K562 (cell line): ENCODE measurements around the gene OAT. TPM values are rescaled to one million over a fixed set of nuclear protein-coding genes. Genes with fewer than 3 reads are reported as not detected.

Source experiments
- ATAC-seq: fragments of 200-7000 bp; cut with Tn5 transposase; 3 replicates; pipeline ENCODE4 v1.9.1; 2020; ENCODE audit warnings: moderate library complexity
- BruUV-seq: library from RNA; stranded (reverse); fragments of 400-500 nt; replicated peaks from 2 replicates; lab custom pipeline; 2021; lab: Mats Ljungman, UMichigan
- CTCF ChIA-PET: fragments of 300-600 bp; formaldehyde crosslinking; extraction: SDS; loops from one replicate; lab custom pipeline; 2021; ENCODE audit warnings: low intra/inter-chr PET ratio; lab: Yijun Ruan, JAX
- POLR2A ChIA-PET: fragments of 300-600, 350-650 bp; sonication (Branson Sonifier 250); formaldehyde crosslinking; extraction: SDS; loops from one replicate; lab custom pipeline; 2021; ENCODE audit warnings: antibody characterized with exemption, inconsistent platforms; lab: Yijun Ruan, JAX
- DNase-seq, 4 experiments: peaks; one replicate each; pipeline versions ENCODE4 v3.0.0 to v3.0.0-alpha.2; 2011 to 2018; ENCODE audit warnings: low spot score in 3 of 4, mixed read lengths in 3 of 4; ENCODE audit errors: extremely low read depth in 1 of 4
- FAIRE-seq: peaks from 2 replicates; lab custom pipeline; 2011; peaks lifted over from hg19 to GRCh38; lab: Jason Lieb, UNC
- H2AFZ ChIP-seq: 2 replicates; pipeline ENCODE4 v1.6.0; 2011; ENCODE audit warnings: low read depth, low read length, control low read depth, inconsistent platforms
- H3K27ac ChIP-seq: fragments of 200-600 bp; 3 replicates; pipeline ENCODE4 v1.8.0; 2011; ENCODE audit warnings: low read depth, mild to moderate bottlenecking, control low read depth, inconsistent platforms, low read length, moderate library complexity, mixed read lengths; ENCODE audit errors: extremely low read depth
- H3K27me3 ChIP-seq, 2 experiments: fragments of 300-600 bp in 1 of 2; 2 replicates in 1 of 2; 3 replicates in 1 of 2; pipeline versions ENCODE4 v1.6.0 to v1.8.0; 2011; ENCODE audit warnings: inconsistent platforms in 2 of 2, low read length in 2 of 2, mild to moderate bottlenecking in 1 of 2, mixed read lengths in 1 of 2, moderate library complexity in 1 of 2; ENCODE audit not compliant: control insufficient read depth in 2 of 2, insufficient read depth in 2 of 2
- H3K36me3 ChIP-seq: fragments of 300-600 bp; 3 replicates; pipeline ENCODE4 v1.8.0; 2011; ENCODE audit warnings: mild to moderate bottlenecking, low read length, inconsistent platforms; ENCODE audit not compliant: control insufficient read depth, insufficient read depth
- H3K4me1 ChIP-seq, 2 experiments: fragments of 200-600 bp in 1 of 2; replicated peaks in 1 of 2; 2 replicates in 1 of 2; 3 replicates in 1 of 2; pipeline versions ENCODE4 v1.5.1 to v1.8.0; 2011; ENCODE audit warnings: inconsistent platforms in 2 of 2, low read length in 2 of 2, mild to moderate bottlenecking in 1 of 2, mixed read lengths in 1 of 2, moderate library complexity in 1 of 2; ENCODE audit not compliant: control insufficient read depth in 2 of 2, insufficient read depth in 2 of 2
- H3K4me2 ChIP-seq: 2 replicates; pipeline ENCODE4 v1.6.1; 2011; ENCODE audit warnings: low read length, control low read depth, inconsistent platforms, mixed read lengths; ENCODE audit not compliant: insufficient read depth
- H3K4me3 ChIP-seq: fragments of 200-600 bp; sonication (generic), shearing (Covaris generic); 2 replicates; pipeline ENCODE4 v1.5.1; 2016; ENCODE audit warnings: control low read depth, inconsistent platforms
- H3K79me2 ChIP-seq: fragments of 200-600 bp; 3 replicates; pipeline ENCODE4 v1.8.0; 2011; ENCODE audit warnings: low read length, inconsistent platforms; ENCODE audit not compliant: control insufficient read depth, insufficient read depth
- H3K9ac ChIP-seq, 2 experiments: 2 replicates each; pipeline versions ENCODE4 v1.6.0 to v1.6.1; 2011; ENCODE audit warnings: low read depth in 2 of 2, low read length in 2 of 2, control low read depth in 1 of 2, inconsistent platforms in 1 of 2, mild to moderate bottlenecking in 1 of 2, mixed read lengths in 1 of 2; ENCODE audit not compliant: insufficient read depth in 1 of 2
- H3K9me1 ChIP-seq: one replicate; pipeline ENCODE4 v1.6.0; 2011; ENCODE audit warnings: inconsistent platforms, mild to moderate bottlenecking, low read length, moderate library complexity; ENCODE audit not compliant: control insufficient read depth, insufficient read depth
- H3K9me3 ChIP-seq: replicated peaks from 2 replicates; pipeline ENCODE4 v1.5.1; 2011; ENCODE audit warnings: low read depth, low read length, inconsistent platforms; ENCODE audit not compliant: control insufficient read depth, insufficient read depth
- H4K20me1 ChIP-seq: replicated peaks from 2 replicates; pipeline ENCODE4 v1.6.1; 2011; ENCODE audit warnings: low read length, inconsistent platforms, mixed read lengths; ENCODE audit not compliant: control insufficient read depth, insufficient read depth
- CEBPG ChIP-seq, 3 experiments: fragments of 200-800 bp in 1 of 3; sonication (Bioruptor generic) in 1 of 3; sonication (generic) in 1 of 3; formaldehyde crosslinking in 1 of 3; IDR thresholded peaks in 2 of 3; conservative IDR thresholded peaks in 1 of 3; 2 replicates each; pipeline versions ENCODE4 v1.6.1 to v1.8.0; 2016 to 2022; ENCODE audit warnings: missing compliant biosample characterization in 2 of 3, missing genetic modification characterization in 2 of 3, mild to moderate bottlenecking in 1 of 3, missing genetic modification reagents in 1 of 3
- CXXC5 ChIP-seq: fragments of 250-450 bp; sonication (Bioruptor Pico); IDR thresholded peaks from 2 replicates; pipeline ENCODE4 v1.8.0; 2022; ENCODE audit warnings: inconsistent platforms, mild to moderate bottlenecking, moderate library complexity
- MEIS2 ChIP-seq: fragments of 450-650 bp; IDR thresholded peaks from 2 replicates; pipeline ENCODE4 v1.6.1; 2014; ENCODE audit warnings: mild to moderate bottlenecking; ENCODE audit not compliant: partially characterized antibody
- MTF1 ChIP-seq: fragments of 250-450 bp; sonication (Bioruptor Pico); IDR thresholded peaks from 2 replicates; pipeline ENCODE4 v1.9.0; 2021; ENCODE audit warnings: moderate library complexity, mild to moderate bottlenecking, inconsistent platforms, borderline replicate concordance
- SOX6 ChIP-seq: fragments of 450-650 bp; IDR thresholded peaks from 2 replicates; pipeline ENCODE4 v1.6.1; 2014; ENCODE audit warnings: mild to moderate bottlenecking
- ZNF175 ChIP-seq: fragments of 200-800 bp; sonication (Bioruptor generic); IDR thresholded peaks from 2 replicates; pipeline ENCODE4 v1.6.1; 2016; ENCODE audit warnings: low read depth, mild to moderate bottlenecking, missing genetic modification characterization, missing compliant biosample characterization
- ZNF347 ChIP-seq: fragments of 450-650 bp; formaldehyde crosslinking; IDR thresholded peaks from 2 replicates; pipeline ENCODE4 v1.4.0; 2020; ENCODE audit warnings: low read depth, mild to moderate bottlenecking, moderate library complexity
- ZNF655 ChIP-seq: fragments of 250-450 bp; sonication (Bioruptor Pico); IDR thresholded peaks from 2 replicates; pipeline ENCODE4 v1.5.0; 2021
- ZNF77 ChIP-seq: fragments of 250-450 bp; sonication (Bioruptor Pico); IDR thresholded peaks from 2 replicates; pipeline ENCODE4 v1.5.0; 2020
- WGBS: fragments of 100-300 bp; shearing (Covaris generic); methylation state at CpG from one replicate; pipeline ENCODE4 v1.1.6; 2016; ENCODE audit warnings: low coverage, mixed read lengths; ENCODE audit not compliant: insufficient coverage; ENCODE audit errors: missing lambda C conversion rate; 5-methylcytosine and 5-hydroxymethylcytosine counted together
- in situ Hi-C: fragments of 300-500 bp; cut with MboI; formaldehyde crosslinking; loops from 4 replicates; pipeline ENCODE4 v1.15.0; 2018; ENCODE audit warnings: inconsistent platforms, mixed read lengths
- intact Hi-C: fragments of 100-400 bp; cut with micrococcal nuclease; formaldehyde crosslinking; loops from 2 replicates; pipeline ENCODE4 v1.14.2; 2022
- polyA plus RNA-seq, 8 experiments: library from polyadenylated mRNA; depleted of rRNA in 4 of 8; stranded (reverse) in 5 of 8; unstranded in 3 of 8; fragments of >200 nt; fragmentation: Nextera tagmentation in 2 of 8; fragmentation: Illumina TruSeq in 1 of 8; extraction: Ambion mirVana in 2 of 8; extraction: Trizol in 1 of 8; gene quantifications; 2 replicates each; pipeline versions ENCODE4 v1.2.1 to v1.2.3, GENCODE V29; 2011 to 2014; ENCODE audit warnings: inconsistent platforms in 1 of 8, missing spikeins in 1 of 8
- total RNA-seq, 7 experiments: library from RNA; depleted of rRNA in 6 of 7; stranded (reverse); fragments of >200 nt in 6 of 7; fragmentation: Illumina TruSeq in 2 of 7; extraction: Trizol in 2 of 7; gene quantifications; 2 replicates each; pipeline versions ENCODE4 v1.2.1 to v1.2.3, GENCODE V29; 2011 to 2021; ENCODE audit warnings: low replicate concordance in 1 of 7
- TF ChIP-seq, protein P1 (sequence below): sonication (generic); IDR thresholded peaks from 2 replicates; pipeline ENCODE4 v1.6.1; 2016

Gene OAT
- total and polyA plus RNA-seq, 9 of the 15 experiments (the other 6 are each of a cell fraction or from before 2014, with no cell fraction given), result 100 to 312 (median 163) TPM

GRCh38 chr10:124367414-124367813 lies 51.3 kb downstream of the OAT start:
- TF ChIP-seq CEBPG (CRISPR knock-in tag; IDR thresholded peaks at IDR 0.05) (no peak), CEBPG (tag; conservative IDR thresholded peaks at IDR 0.05 in 1 of 2, IDR thresholded peaks at IDR 0.05 in 1 of 2) (no peak), MEIS2 (no peak), ZNF175 (CRISPR knock-in tag) (no peak), SOX6 (no peak), ZNF77 (CRISPR knock-in tag) (no peak), CXXC5 (CRISPR knock-in tag) (no peak), MTF1 (CRISPR knock-in tag) (no peak), ZNF655 (CRISPR knock-in tag) (no peak), ZNF347 (CRISPR knock-in tag) (no peak)
- TF ChIP-seq, protein P1, sequence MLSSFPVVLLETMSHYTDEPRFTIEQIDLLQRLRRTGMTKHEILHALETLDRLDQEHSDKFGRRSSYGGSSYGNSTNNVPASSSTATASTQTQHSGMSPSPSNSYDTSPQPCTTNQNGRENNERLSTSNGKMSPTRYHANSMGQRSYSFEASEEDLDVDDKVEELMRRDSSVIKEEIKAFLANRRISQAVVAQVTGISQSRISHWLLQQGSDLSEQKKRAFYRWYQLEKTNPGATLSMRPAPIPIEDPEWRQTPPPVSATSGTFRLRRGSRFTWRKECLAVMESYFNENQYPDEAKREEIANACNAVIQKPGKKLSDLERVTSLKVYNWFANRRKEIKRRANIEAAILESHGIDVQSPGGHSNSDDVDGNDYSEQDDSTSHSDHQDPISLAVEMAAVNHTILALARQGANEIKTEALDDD, result no peak
- TF ChIP-seq, all 486 proteins: peak for 0
- H3K27me3 ChIP-seq, result peaks cover 6 to 67% of the 10 kb centered on the region in 2 experiments; a peak in 3 of 5 replicates
- H3K9ac ChIP-seq, result no peak overlapping the region
- in situ Hi-C loops, result no loop called here
- intact Hi-C loops, result no loop called here
- no peaks in the 10 kb centered on the region for H3K79me2 ChIP-seq
- CTCF ChIA-PET, result no interaction called here
- 0% methylated on average over 2 of the region's 4 CpGs for WGBS
- H3K9me1 ChIP-seq, result no peaks in the 10 kb centered on the region
- no peak for DNase-seq
- ATAC-seq, result no peak
- H3K9me3 ChIP-seq, result no peaks in the 10 kb centered on the region
- no peaks in the 10 kb centered on the region for H3K36me3 ChIP-seq
- POLR2A ChIA-PET, result no interaction called here
- H3K27ac ChIP-seq, result no peak overlapping the region
- H3K4me1 ChIP-seq, result no peaks in the 10 kb centered on the region
- H2AFZ ChIP-seq, result no peak overlapping the region
- no peak overlapping the region for H3K4me3 ChIP-seq
- FAIRE-seq, result no peak
- no peaks in the 10 kb centered on the region; the same call in 1 of the 2 replicates for H4K20me1 ChIP-seq
- no TSS peak for BruUV-seq
- H3K4me2 ChIP-seq, result no peak overlapping the region
